Measurements from ENCODE around the gene LRRC36. TPM values are rescaled to one million over a fixed set of nuclear protein-coding genes. Genes with fewer than 3 reads are reported as not detected.

The LRRC36 gene
- total RNA-seq, 4 donors from 2014 or later = 0.30 to 4.6 (median 2.1) TPM; not detected in 1

DNA sequence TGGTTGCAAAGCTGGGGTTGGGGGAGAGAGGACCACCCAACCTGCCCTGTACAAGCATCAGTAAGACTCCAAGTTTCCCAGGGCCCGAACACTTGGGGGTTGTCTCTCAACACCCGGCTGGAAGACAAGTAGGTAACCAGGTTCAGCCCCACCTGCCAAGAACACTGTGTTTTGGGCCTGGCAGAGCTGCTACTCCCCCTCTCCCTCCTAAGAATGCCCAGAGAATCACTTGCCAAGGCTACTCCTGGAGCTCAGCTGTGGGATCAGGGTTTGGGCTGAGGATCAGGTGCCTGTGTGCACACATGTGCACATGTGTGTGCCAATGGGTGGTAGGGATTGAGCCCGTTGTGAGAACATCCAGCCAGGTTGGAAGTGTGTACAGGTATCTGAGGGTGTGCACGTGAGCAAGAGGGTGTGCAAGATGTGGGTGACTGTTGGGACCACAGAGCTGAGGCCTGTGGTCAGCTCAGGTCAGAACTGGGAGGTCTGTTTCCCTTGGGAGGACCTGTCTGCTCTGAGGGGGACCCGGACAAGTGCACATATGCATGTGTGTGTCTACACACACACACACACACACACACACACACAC lies 106.6 kb downstream of the LRRC36 start:
- no peak overlapping the region for H3K4me3 ChIP-seq
- 84 to 94% methylated on average over 5 of the region's 5 CpGs for WGBS, 2 donors
- no peak for DNase-seq (ENCODE audit: low spot score in 2 of 2)
- H3K36me3 ChIP-seq = peaks cover 0 to 30% (median 0%) of the 10 kb centered on the region in 3 donors
- no peaks in the 10 kb centered on the region for H3K9me3 ChIP-seq
- H3K4me1 ChIP-seq = peaks cover 0 to 29% (median 11%) of the 10 kb centered on the region in 4 donors
- peak overlapping the region in 1 of 4 donors; percentile 73 for H3K27ac ChIP-seq
- H3K27me3 ChIP-seq = peaks cover 0 to 10% of the 10 kb centered on the region in 2 donors
- TF ChIP-seq, protein P1, sequence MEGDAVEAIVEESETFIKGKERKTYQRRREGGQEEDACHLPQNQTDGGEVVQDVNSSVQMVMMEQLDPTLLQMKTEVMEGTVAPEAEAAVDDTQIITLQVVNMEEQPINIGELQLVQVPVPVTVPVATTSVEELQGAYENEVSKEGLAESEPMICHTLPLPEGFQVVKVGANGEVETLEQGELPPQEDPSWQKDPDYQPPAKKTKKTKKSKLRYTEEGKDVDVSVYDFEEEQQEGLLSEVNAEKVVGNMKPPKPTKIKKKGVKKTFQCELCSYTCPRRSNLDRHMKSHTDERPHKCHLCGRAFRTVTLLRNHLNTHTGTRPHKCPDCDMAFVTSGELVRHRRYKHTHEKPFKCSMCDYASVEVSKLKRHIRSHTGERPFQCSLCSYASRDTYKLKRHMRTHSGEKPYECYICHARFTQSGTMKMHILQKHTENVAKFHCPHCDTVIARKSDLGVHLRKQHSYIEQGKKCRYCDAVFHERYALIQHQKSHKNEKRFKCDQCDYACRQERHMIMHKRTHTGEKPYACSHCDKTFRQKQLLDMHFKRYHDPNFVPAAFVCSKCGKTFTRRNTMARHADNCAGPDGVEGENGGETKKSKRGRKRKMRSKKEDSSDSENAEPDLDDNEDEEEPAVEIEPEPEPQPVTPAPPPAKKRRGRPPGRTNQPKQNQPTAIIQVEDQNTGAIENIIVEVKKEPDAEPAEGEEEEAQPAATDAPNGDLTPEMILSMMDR (IDR thresholded peaks at IDR 0.05) = no peak

Small RNA genes lying within 50 kb of the gene (small RNA-seq; reads per million reads assigned to genes)
- not detected for gene RNU1-123P

Other genes starting within 250 kb of the LRRC36 start
- 10 to 100 TPM; 22.2 to 34.5 (median 28.1) TPM for gene PHAF1, start 216.9 kb upstream of the LRRC36 start, total RNA-seq
- 10 to 100 TPM in 3 of 4 donors, 1 to 10 TPM in 1; 9.3 to 23.1 (median 18.4) TPM for gene B3GNT9, start 175.8 kb upstream of the LRRC36 start, total RNA-seq
- gene TRADD, start 166.9 kb upstream of the LRRC36 start, total RNA-seq = 10 to 100 TPM; 26.0 to 46.5 (median 36.2) TPM
- 10 to 100 TPM; 17.7 to 58.5 (median 40.0) TPM for gene FBXL8, start 166.9 kb upstream of the LRRC36 start, total RNA-seq
- gene HSF4, start 162.1 kb upstream of the LRRC36 start, total RNA-seq = 100 to 1,000 TPM; 103 to 167 (median 153) TPM
- 10 to 100 TPM; 55.5 to 95.4 (median 76.6) TPM for gene NOL3, start 156.3 kb upstream of the LRRC36 start, total RNA-seq
- gene MATCAP1, start 142.9 kb upstream of the LRRC36 start, total RNA-seq = 10 to 100 TPM; 13.6 to 42.9 (median 18.9) TPM
- gene EXOC3L1, start 136.7 kb upstream of the LRRC36 start, total RNA-seq = 1 to 10 TPM in 3 of 4 donors, under 1 TPM in 1; 0.66 to 3.9 (median 2.6) TPM
- 100 to 1,000 TPM in 2 of 4 donors, 10 to 100 TPM in 2; 60.1 to 119 (median 99.8) TPM for gene E2F4, start 134.7 kb upstream of the LRRC36 start, total RNA-seq
- gene ELMO3, start 127.7 kb upstream of the LRRC36 start, total RNA-seq = 10 to 100 TPM in 1 of 4 donors, 1 to 10 TPM in 3; 2.4 to 14.4 (median 4.4) TPM
- gene TMEM208, start 99.7 kb upstream of the LRRC36 start, total RNA-seq = 10 to 100 TPM; 28.0 to 47.6 (median 41.2) TPM
- gene FHOD1, start 79.3 kb upstream of the LRRC36 start, total RNA-seq = 10 to 100 TPM; 17.3 to 45.3 (median 25.5) TPM
- 1 to 10 TPM in 3 of 4 donors, under 1 TPM in 1; 0.59 to 2.0 (median 1.5) TPM for gene SLC9A5, start 77.8 kb upstream of the LRRC36 start, total RNA-seq
- gene PLEKHG4, start 47.3 kb upstream of the LRRC36 start, total RNA-seq = 10 to 100 TPM; 25.6 to 42.4 (median 34.6) TPM
- 1 to 10 TPM in 1 of 4 donors, under 1 TPM in 3; under 0.01 to 2.3 (median 0.25) TPM for gene KCTD19, start 74 bp upstream of the LRRC36 start, total RNA-seq
- 10 to 100 TPM in 2 of 4 donors, 1 to 10 TPM in 2; 5.7 to 13.6 (median 9.9) TPM for gene TPPP3, start 66.7 kb downstream of the LRRC36 start, total RNA-seq
- 10 to 100 TPM; 24.3 to 46.2 (median 32.8) TPM for gene ZDHHC1, start 89.7 kb downstream of the LRRC36 start, total RNA-seq
- 1 to 10 TPM in 1 of 4 donors, under 1 TPM in 2, not detected in 1; 0.20 to 2.9 (median 0.60) TPM for gene HSD11B2, start 104.3 kb downstream of the LRRC36 start, total RNA-seq
- gene ATP6V0D1, start 154.3 kb downstream of the LRRC36 start, total RNA-seq = 100 to 1,000 TPM in 1 of 4 donors, 10 to 100 TPM in 3; 55.1 to 113 (median 73.7) TPM
- not detected for gene AGRP, start 156.7 kb downstream of the LRRC36 start, total RNA-seq
- gene RIPOR1, start 202.0 kb downstream of the LRRC36 start, total RNA-seq = 100 to 1,000 TPM in 2 of 4 donors, 10 to 100 TPM in 2; 50.6 to 112 (median 85.1) TPM
- gene CTCF, start 235.7 kb downstream of the LRRC36 start, total RNA-seq = 10 to 100 TPM; 26.1 to 39.6 (median 31.8) TPM

Measured in tibial nerve (tissue), 4 donors.